Renal pelvis (tissue), 4 donors: ENCODE measurements around the gene XAB2. TPM values are rescaled to one million over a fixed set of nuclear protein-coding genes. Genes with fewer than 3 reads are reported as not detected.

Experiments
- DNase-seq: peaks from one replicate; pipeline ENCODE4 v3.0.0-alpha.2; 2013
- polyA plus RNA-seq, 3 donors: library from polyadenylated mRNA; unstranded; fragments of 120-200 nt; gene quantifications; one replicate each; pipeline ENCODE4 v1.2.1, GENCODE V29; 2013; ENCODE audit not compliant: insufficient read length in 3 of 3

Gene XAB2
- polyA plus RNA-seq, 3 donors: 37.5 to 47.5 (median 44.2) TPM

DNA sequence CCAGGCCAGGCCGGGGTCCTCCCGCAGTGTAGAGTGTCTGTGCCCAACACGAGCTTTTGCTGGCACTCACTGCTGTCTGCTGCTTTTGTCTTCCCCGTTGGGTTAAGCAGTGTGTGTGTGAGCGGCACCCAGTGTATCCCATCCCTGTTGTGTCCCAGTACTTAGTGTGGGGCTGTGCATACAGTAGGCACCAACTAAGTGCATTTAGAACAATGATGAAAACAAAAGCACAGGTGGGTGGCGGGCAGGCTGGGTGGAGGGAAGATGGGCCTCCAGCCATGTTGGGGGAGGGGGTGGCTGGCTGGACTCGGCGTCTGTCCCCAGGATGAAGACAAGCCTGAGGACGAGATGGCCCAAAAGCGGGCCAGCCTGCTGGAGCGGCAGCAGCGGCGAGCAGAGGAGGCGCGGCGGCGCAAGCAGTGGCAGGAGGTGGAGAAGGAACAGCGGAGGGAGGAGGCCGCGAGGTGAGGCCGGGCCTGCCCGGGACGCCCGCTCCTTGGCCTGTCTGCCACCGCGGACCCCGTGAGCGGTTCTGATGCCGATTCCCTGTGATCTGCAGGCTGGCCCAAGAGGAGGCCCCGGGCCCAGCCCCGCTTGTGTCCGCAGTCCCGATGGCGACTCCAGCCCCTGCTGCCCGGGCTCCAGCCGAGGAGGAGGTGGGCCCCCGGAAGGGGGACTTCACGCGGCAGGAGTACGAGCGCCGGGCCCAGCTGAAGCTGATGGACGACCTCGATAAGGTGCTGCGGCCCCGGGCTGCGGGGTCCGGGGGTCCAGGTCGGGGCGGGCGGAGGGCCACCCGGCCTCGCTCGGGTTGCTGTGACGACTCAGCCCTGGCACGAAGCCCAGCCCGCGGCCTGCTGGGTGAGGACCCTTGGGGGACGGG is 14.2 kb downstream of the XAB2 start:
- DNase-seq: no peak

- no peak for DNase-seq
These were observed 16.8 kb downstream of the XAB2 start for GRCh38 chr19:7612282-7613274.

DNA sequence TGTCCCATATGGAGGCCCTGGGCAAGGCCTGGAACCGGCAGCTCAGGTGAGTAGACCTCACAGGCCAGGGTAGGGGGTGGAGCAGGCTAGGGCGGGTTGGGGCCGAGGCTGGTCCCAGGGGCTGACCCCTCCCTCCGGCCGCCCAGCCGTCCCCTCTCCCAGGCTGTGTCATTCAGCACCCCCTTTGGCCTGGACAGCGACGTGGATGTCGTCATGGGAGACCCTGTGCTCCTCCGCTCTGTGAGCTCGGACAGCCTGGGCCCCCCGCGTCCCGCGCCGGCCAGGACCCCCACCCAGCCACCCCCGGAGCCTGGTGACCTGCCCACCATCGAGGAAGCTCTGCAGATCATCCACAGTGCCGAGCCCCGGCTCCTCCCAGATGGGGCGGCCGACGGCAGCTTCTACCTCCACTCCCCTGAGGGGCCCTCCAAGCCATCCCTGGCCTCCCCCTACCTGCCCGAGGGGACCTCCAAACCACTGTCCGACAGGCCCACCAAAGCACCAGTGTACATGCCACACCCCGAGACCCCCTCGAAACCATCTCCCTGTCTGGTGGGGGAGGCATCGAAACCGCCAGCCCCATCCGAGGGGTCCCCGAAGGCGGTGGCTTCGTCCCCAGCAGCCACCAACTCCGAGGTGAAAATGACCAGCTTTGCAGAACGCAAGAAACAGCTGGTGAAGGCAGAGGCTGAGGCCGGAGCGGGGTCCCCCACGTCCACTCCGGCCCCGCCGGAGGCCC is 17.6 kb downstream of the XAB2 start:
- no peak for DNase-seq

DNA sequence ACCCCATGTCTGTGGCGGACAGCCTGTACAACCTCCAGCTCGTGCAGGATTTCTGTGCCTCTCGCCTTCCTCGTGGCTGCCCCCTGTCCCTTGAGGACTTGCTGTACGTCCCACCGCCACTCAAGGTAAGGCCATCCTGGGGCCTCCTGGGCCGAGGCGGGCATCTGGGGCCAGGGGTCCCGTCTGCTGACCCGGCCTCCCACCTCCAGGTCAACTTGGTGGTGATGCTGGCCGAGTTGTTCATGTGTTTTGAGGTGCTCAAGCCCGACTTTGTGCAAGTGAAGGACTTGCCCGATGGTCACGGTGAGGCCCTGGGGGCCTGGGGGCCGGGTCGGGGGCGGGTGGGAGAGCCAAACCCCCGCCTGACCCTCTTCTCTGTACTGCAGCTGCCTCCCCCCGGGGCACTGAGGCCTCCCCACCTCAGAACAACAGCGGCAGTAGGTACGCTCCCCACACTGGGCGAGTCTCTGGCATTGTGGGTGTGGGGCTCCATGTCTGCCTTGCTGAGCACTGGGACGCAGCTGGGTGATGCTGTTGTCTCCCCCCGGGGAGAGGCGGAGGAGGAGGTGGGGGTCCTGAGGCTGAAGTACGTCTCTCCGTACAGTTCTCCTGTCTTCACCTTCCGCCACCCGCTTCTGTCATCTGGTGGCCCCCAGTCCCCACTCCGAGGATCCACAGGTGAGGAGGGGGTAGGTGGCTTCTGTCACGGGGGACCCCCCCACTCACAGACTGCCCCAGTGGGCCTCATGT is 18.7 kb downstream of the XAB2 start:
- DNase-seq: no peak

DNA sequence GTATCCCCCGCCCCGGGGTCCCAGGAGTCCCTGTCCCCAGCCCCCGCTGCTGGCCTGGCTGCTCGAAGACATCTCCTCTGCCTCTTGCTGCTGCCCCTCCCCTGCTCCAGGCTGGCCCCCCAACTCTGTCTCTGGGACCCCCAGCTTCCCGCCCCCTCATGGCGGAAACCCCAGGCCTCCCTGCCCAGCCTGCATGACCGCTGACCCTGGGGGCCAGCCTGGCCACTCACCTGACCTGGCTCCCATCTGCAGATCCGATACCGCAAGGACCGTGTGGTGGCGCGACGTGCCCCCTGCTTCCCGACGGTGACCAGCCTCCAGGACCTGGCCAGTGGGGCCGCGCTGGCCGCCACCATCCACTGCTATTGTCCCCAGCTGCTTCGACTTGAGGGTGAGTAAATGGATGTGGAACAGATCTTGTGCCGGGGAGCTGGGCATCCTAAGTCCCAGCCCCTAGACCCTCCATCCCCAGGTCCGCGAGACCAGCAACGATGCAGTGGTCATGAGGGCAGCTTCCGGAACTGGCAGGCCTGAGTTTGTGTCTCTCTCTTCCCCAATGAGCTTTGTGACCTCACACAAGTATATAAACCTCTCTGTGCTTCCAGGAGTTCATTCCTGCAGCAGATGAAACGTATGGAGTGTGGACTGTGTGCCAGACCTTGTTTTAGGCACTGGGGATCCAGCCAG is 21.3 kb downstream of the XAB2 start:
- DNase-seq: no peak

- DNase-seq: no peak
These were observed 22.0 kb downstream of the XAB2 start for GRCh38 chr19:7607212-7607873.

- no peak for DNase-seq
These were observed 23.1 kb downstream of the XAB2 start for GRCh38 chr19:7606289-7606688.

DNA sequence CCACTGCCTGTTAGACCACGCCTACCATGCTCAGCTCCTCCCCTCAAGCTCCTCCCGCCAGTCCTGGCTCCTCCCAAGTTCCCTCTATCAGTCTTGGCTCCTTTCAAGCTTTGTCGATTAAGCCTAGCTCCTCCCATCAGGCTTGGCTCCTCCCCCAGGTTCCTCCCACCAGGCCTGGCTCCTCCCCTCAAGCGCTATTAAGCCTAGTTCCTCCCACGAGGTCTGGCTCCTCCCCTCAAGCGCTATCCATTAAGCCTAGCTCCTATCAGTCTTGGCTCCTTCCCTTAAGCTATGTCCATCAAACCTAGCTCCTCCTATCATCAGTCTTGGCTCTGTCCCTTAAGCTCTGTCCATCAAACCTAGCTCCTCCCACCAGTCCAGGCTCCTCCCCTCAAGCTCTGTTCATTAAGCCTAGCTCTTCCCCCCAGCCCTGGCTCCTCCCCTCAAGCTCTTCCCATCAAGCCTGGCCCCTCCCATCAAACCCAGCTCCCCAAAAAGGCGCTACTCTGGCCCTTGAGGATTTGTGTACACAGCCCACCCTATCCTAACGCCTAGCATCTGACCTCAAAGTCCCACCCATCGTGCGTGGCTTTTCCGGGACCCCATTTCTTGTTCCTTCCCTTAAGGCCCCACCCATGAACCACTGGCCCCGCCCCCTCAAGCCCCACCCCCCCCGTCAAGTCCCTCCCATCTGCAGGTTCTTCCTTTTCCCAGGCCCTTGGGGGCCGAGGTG is 23.7 kb downstream of the XAB2 start:
- DNase-seq: no peak

DNA sequence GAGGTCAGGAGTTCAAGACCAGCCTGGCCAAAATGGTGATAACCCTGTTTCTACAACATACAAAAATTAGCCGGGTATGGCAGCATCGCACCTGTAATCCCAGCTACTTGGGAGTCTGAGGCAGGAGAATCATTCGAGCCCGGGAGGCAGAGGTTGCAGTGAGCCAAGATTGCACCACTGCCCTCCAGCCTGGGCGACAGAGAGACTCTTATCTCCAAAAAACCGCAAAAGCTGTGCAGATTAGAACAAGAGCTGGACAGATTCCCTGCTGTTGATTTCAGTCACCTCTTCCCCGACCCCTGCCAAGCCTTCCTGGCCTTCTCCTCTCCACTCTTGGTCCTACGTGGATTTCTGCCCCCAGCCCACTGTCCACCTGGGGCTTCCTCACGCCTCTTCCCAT is 25.4 kb downstream of the XAB2 start:
- DNase-seq: no peak

DNA sequence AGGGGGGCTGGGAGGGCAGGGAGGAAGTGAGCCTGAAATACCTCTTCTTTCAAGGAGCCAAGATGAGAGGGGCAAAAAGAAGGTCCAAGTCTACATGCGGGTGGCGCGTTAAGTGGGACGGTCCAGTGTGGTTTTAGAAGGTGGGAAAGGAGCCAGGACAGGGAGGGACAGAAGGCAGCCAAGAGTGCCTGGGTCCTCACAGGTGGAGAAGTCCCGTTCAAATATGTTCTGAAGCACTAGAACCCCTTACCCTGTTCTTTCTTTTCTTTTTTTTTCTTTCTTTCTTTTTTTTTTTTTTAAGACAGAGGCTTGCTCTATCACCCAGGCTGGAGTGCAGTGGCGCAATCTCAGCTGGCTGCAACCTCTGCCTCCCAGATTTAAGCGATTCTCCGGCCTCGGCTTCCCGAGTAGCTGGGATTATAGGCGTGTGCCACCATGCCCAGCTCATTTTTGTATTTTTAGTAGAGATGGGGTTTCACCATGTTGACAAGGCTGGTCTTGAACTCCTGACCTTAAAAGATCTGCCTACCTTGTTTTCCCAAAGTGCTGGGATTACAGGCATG is 26.3 kb downstream of the XAB2 start:
- no peak for DNase-seq

DNA sequence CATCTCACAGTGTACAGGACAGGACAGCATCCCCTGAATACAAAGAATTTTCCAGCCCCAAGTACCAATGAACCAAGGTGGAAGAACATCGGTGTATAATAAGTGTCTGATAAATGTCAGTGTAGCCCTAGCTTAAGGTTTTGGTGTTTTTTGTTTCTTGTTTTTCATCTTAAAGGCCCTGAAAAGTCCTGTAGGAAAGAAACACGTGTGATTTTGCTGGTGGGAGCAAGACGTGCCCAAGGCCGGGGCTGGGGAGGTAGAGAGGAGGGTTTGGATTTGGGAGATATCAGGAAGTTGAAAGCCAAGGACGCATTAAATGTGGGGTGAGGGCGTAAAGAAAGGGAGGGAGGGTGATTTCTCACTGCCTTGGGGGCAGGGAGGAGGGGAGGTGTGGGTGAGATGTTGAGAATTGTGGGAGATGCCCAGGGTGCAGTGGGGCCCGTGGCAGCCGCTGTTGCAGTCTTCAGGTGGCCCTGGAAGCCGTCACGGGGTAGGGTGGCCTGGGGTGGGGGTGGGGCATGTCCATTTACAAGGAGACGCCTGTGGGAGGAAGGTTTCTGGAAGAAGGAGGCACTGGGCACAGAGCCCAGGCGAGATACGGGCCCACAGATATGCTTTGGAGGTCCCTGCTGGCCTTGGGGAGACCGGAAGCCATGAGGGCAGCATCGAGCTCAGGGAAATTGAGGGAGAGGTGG is 27.0 kb downstream of the XAB2 start:
- no peak for DNase-seq

- DNase-seq: no peak
These were observed 28.6 kb downstream of the XAB2 start for GRCh38 chr19:7600721-7601120.

DNA sequence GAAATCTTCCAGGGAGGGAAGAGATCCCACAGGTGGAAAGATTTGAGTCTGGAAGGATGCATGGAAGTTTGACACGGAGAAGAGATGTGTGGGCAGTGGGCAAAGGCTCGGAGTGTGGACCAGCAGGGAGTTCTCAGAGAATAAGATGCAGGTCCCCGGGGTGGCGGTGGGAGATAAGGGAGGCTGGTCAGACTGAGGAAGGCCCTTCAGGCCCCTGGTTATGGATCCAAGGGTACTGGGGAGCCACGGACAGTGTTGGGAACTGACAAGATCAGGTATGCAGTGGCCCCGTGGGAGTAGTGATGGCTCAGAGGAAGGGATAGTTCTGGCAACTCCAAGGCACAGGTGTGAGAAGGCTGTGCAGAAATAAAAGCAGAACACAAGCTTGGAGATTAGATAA is 31.2 kb downstream of the XAB2 start:
- no peak for DNase-seq

DNA sequence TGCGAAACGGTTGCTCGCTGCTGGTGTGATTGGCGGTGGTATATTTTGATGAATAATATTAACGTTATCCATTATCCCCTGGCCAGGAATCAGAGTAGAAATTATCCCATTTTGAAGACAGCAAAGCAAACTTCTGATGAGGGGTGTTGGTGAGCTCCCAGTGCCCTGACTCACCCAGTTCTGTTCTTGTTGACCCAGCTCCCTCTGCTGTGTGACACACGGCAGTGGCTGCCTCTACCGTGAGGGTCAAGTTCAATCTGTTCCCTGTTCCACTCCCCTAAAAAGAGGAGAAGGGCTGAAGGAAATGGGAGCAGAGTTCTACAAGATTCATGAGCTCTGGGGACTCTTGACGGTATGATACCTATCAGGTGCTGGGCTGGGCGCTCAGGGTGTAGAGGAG is 31.7 kb downstream of the XAB2 start:
- DNase-seq: no peak

DNA sequence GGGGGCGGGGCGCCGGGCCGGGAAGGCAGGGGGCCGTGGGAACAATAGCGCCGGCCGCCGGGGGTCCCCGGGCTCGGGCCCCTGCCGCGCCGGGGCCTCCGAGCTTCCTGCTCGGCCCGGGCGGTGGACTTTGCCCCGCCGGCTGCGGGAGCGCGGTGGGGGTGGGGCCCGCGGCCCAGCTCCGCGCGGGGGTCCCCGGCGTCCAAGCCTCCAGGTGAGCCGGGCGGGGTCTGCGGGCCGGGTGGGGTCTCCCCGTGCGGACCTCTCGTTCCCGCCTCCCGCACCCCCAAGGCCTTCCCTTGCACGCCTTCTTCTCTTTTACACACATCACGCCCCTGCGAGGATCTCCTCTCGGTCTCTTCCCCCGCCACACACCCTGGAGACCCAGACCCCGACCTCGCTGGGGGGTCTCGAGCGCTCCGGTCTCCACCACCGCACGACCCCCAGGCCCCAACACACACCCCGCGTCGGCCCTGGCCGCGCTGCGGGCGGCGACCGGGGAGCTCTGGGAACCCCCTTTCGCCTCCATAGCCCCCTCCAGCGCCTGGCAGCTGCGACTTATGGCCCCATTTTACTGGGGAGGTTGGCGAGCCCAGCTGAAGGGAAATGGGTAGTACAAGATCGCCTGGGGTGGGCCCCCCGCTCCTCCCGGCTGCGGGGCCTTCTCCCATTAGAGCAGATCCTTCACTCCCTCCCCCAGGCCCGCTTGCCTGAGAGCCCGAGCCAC is 33.0 kb downstream of the XAB2 start:
- DNase-seq: no peak

DNA sequence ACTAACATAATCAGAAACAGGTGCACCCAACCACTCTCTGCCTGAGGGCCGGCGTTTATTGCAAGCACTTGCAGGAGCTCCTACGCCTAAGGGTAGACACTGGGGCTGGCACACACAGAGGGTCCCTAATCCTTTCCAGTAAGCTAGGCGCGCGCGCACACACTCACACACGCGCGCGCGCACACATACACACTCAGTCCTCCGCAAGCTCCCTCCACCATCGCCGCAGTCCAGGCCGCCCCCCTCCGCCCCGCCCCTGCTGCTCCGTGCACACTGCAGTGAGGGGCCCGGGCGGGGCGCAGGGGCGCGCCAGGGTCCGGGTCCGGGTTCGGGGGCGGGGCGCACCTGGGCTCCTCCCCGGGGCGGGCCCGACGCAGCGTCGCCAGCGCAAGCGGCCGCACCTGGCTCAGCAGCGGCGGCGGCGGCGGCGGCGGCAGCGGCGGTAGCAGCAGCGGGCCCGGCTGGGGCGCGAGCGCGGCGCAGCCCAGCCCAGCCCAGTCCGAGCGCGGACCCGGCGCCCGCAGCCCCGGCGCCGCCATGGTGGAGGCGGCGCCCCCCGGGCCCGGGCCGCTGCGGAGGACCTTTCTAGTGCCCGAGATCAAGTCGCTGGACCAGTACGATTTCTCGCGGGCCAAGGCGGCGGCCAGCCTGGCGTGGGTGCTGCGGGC is 33.7 kb downstream of the XAB2 start, which contains the start of gene CAMSAP3:
TSS of gene CAMSAP3 (plus strand) at position 398 of the 668 bp plus-strand sequence. CDS start at position 538, 140 bp downstream.
- peak; percentile 55 for DNase-seq

DNA sequence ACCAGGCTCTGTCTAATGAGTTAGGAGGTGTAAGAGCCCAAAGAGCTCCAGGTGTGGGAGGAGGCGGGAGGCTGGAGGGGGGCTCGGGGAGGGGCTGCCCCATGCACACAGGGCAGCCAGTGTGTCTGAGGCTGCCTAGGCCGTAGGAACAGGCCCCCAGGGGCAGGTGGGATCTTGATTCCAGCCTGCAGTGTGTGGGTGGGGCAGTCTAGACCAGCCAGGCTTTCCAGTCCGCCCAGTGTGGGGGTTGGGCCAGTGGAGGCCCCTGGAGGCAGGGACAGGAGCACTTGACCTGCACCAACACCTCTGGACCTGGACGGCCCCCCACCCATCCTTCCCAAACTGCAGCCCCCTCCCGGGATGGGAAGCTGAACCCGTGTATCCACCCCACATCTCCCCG is 39.1 kb downstream of the XAB2 start:
- DNase-seq: no peak
